Ovary (tissue), 3 donors: ENCODE data around the gene SH3PXD2A.

Experiments used
- POLR2A ChIP-seq: fragments of 450-650 bp; IDR thresholded peaks from one replicate; pipeline ENCODE4 v1.6.1; 2017; ENCODE audit warnings: antibody characterized with exemption, mild to moderate bottlenecking, moderate library complexity
- TF ChIP-seq, protein P1 (sequence below), 3 donors: fragments of 450-650 bp in 2 of 3; fragments of 200-600 bp in 1 of 3; IDR thresholded peaks; one replicate each; pipeline versions ENCODE4 v1.5.1 to v1.8.0; 2016 to 2022; ENCODE audit warnings: antibody characterized with exemption in 3 of 3, mild to moderate bottlenecking in 1 of 3
- donor health status: DM: no; HTN: no; CAD: no.

DNA sequence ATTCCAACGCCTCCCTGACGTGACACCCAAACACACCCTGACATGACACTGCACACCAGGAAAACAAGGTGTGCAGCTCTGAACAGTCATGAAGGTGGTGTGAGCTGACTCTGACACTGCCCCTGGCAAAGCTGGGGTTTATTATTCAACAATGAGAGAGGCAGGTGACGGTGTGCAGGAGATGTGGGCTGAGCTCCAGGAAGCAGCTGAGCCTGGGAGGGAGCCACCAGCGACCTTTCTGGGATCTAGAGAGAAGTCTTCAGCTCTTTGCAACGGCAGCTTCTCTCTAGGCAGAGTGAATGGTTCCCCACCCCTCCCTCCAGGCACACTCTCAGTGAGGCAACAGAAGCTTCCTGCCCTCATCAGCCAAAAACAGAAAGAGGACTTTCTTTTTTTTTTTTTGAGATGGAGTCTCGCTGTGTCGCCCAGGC is 65.6 kb downstream of the SH3PXD2A start:
- TF ChIP-seq, protein P1, sequence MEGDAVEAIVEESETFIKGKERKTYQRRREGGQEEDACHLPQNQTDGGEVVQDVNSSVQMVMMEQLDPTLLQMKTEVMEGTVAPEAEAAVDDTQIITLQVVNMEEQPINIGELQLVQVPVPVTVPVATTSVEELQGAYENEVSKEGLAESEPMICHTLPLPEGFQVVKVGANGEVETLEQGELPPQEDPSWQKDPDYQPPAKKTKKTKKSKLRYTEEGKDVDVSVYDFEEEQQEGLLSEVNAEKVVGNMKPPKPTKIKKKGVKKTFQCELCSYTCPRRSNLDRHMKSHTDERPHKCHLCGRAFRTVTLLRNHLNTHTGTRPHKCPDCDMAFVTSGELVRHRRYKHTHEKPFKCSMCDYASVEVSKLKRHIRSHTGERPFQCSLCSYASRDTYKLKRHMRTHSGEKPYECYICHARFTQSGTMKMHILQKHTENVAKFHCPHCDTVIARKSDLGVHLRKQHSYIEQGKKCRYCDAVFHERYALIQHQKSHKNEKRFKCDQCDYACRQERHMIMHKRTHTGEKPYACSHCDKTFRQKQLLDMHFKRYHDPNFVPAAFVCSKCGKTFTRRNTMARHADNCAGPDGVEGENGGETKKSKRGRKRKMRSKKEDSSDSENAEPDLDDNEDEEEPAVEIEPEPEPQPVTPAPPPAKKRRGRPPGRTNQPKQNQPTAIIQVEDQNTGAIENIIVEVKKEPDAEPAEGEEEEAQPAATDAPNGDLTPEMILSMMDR (IDR thresholded peaks at IDR 0.05), result no peak
- no peak for TF ChIP-seq POLR2A
